Stimulated activated CD8-positive, alpha-beta memory T cell treated with anti-CD3 and anti-CD28 coated beads, Interleukin-12 subunit alpha, Interleukin-12 subunit beta, amount 100 ng/mL, for 4 hours (primary cell): ENCODE results near the gene BMPER.

Experiments
- DNase-seq: peaks from one replicate; pipeline ENCODE4 v3.0.0-alpha.2; 2020; ENCODE audit warnings: low read depth

BMPER gene

GRCh38 chr7:34062341-34062740 is 157.0 kb downstream of the BMPER start:
- DNase-seq: no peak

GRCh38 chr7:34062826-34063225 is 157.5 kb downstream of the BMPER start:
- no peak for DNase-seq

- no peak for DNase-seq
These were observed 159.3 kb downstream of the BMPER start for GRCh38 chr7:34064519-34065158.

- no peak for DNase-seq
These were observed 161.1 kb downstream of the BMPER start for GRCh38 chr7:34066411-34066810.

GRCh38 chr7:34067005-34067778 is 161.9 kb downstream of the BMPER start:
- DNase-seq: no peak

- no peak for DNase-seq
These were observed 164.3 kb downstream of the BMPER start for GRCh38 chr7:34069676-34070075.

GRCh38 chr7:34070511-34071323 is 165.4 kb downstream of the BMPER start:
- no peak for DNase-seq

- DNase-seq: no peak
These were observed 168.3 kb downstream of the BMPER start for GRCh38 chr7:34073676-34074075.

GRCh38 chr7:34074421-34074820 is 169.1 kb downstream of the BMPER start:
- DNase-seq: no peak

- DNase-seq: no peak
These were observed 170.4 kb downstream of the BMPER start for GRCh38 chr7:34075523-34076370.

GRCh38 chr7:34077168-34077567 is 171.8 kb downstream of the BMPER start:
- DNase-seq: no peak

- no peak for DNase-seq
These were observed 173.5 kb downstream of the BMPER start for GRCh38 chr7:34078864-34079263.

GRCh38 chr7:34080513-34080912 is 175.2 kb downstream of the BMPER start:
- DNase-seq: no peak

GRCh38 chr7:34081935-34082334 is 176.6 kb downstream of the BMPER start:
- DNase-seq: no peak

- DNase-seq: no peak
These were observed 178.1 kb downstream of the BMPER start for GRCh38 chr7:34083440-34083839.

GRCh38 chr7:34084651-34085050 is 179.3 kb downstream of the BMPER start:
- no peak for DNase-seq

- DNase-seq: no peak
These were observed 180.7 kb downstream of the BMPER start for GRCh38 chr7:34086064-34086463.

GRCh38 chr7:34086981-34087380 is 181.6 kb downstream of the BMPER start:
- no peak for DNase-seq

GRCh38 chr7:34087892-34088891 is 182.9 kb downstream of the BMPER start:
- no peak for DNase-seq

- no peak for DNase-seq
These were observed 185.5 kb downstream of the BMPER start for GRCh38 chr7:34090816-34091215.
